GM13977 (cell line): Measurements from ENCODE around the gene GCNT3.

Experiments used
- DNase-seq: peaks from one replicate; pipeline ENCODE4 v3.0.0; 2012; ENCODE audit warnings: low spot score
- CTCF ChIP-seq: IDR thresholded peaks from 2 replicates; pipeline ENCODE4 v1.5.1; 2012; ENCODE audit warnings: mild to moderate bottlenecking, control low read depth; ENCODE audit not compliant: insufficient read depth; ENCODE audit errors: extremely low read depth, missing control alignments
- in situ Hi-C: fragments of 300-500 bp; cut with MboI; formaldehyde crosslinking; loops from one replicate; pipeline ENCODE4 v1.12.0; 2022; ENCODE audit warnings: low sequenced_read_pairs, low pct_unique_long_range_greater_than_20kb, mixed read lengths, inconsistent platforms; ENCODE audit not compliant: unreplicated experiment

The GCNT3 gene

GRCh38 chr15:59611276-59612260 is at the start of gene GCNT3:
Gene GCNT3 (plus strand): TSS chr15:59611783. CDS start chr15:59618239, 6,456 bp downstream.
- in situ Hi-C loops = no loop called here
- peak; percentile 23 for DNase-seq
- TF ChIP-seq CTCF = no peak

GRCh38 chr15:59562448-59563186 is 49.0 kb upstream of the GCNT3 start:
- DNase-seq = no peak
- in situ Hi-C loops = no loop called here
- TF ChIP-seq CTCF = no peak

DNA sequence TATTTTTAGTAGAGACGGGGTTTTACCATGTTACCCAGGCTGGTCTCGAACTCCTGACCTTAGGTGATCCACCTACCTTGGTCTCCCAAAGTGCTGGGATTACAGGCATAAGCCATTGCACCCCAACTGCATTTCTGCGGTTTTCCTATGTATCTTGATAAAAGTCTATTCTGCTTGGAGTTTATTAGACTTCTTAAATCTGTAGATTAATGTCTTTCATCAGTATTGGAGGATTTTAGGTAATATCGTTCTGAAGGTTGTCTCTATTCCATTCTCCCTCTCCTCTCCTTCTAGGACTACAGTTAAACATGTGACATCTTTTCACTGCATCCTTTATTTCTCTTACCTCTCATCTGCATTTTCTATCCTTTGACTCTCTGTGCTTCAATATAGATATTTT is 46.3 kb upstream of the GCNT3 start:
- no peak for DNase-seq
- TF ChIP-seq CTCF = no peak
- in situ Hi-C loops = no loop called here

- in situ Hi-C loops = no loop called here
- no peak for DNase-seq
- no peak for TF ChIP-seq CTCF
These were observed 44.3 kb upstream of the GCNT3 start for GRCh38 chr15:59567324-59567723.

DNA sequence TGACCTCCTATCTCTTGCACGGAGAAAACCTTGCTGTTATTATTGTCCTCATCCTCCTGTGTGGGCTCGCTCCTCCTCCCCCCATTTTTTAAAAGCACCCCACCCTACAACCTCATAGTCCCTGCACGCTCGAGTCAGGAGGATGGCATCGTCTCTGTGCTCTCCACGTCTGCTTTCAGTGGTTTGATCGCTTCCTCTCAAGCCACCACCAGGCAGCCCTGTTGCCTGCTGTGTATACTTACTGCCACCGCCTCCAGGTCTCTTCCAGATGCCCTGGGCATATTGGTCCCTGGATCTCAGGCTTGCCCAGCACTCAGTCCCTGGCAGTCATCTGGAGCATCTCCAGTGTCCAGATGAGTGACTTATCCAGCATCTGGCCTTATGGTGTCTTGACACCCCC is 42.1 kb upstream of the GCNT3 start:
- no peak for DNase-seq
- in situ Hi-C loops = no loop called here
- no peak for TF ChIP-seq CTCF

GRCh38 chr15:59570315-59570714 is 41.3 kb upstream of the GCNT3 start:
- in situ Hi-C loops = no loop called here
- TF ChIP-seq CTCF = no peak
- no peak for DNase-seq
